Activated CD4-positive, alpha-beta T cell treated with anti-CD3 and anti-CD28 coated beads for 1 hour (primary cell): ENCODE results near the gene SLC35G6.
"Not testable (repeated sequence)": the region's sequence is repeated elsewhere in the genome, so short reads cannot be mapped to it uniquely, and the experiment has no call there.

ENCODE experiments used
- DNase-seq: peaks from one replicate; pipeline ENCODE4 v3.0.0-alpha.2; 2020

Gene SLC35G6

GRCh38 chr17:7481275-7481674 is at the start of gene SLC35G6:
SLC35G6 (plus strand) TSS chr17:7481446; CDS start chr17:7481517, 71 bp downstream.
- DNase-seq, result not testable (repeated sequence)

GRCh38 chr17:7432296-7432695 is 49.0 kb upstream of the SLC35G6 start:
- DNase-seq, result no peak

- DNase-seq, result peak; percentile 42
These were observed 45.3 kb upstream of the SLC35G6 start for GRCh38 chr17:7435676-7436555.

GRCh38 chr17:7436556-7437368 is 44.5 kb upstream of the SLC35G6 start:
- peak; percentile 76 for DNase-seq

- no peak for DNase-seq
These were observed 43.8 kb upstream of the SLC35G6 start for GRCh38 chr17:7437369-7437863.

DNA sequence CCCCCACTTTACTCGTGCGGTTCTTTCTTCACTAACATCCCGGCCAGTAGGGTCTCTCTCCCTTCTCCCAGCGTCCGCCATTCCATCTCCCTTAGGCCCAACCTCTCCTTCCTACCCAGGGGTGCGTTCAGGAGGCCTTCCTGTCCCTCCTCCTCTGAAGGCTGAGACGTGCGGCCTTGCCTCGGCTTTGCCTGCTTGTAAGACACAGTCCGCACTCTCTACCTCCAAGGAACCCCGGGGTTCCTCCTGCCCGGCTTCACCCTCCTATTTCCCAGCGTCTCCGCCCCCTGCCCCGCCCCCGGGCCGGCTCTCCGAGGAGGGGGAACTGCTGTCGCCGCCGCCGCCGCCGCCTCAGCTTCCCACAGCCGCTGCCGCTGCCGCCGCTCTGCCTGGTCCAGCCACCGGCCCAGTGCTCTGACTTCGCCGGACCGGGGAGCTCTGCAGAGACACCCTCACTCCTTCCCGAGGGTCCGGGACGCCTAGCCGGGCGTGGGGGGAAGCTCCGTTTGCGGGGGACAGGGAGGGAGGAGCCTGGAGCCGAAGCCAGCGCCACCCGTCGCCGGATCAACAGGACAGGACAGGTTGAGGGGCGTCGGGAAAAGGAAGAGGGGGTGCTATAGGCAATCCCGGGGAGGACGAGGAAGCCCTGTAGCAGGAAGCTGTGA is 43.2 kb upstream of the SLC35G6 start:
- peak; percentile 45 for DNase-seq

GRCh38 chr17:7438656-7439460 is 42.4 kb upstream of the SLC35G6 start:
- DNase-seq, result no peak

DNA sequence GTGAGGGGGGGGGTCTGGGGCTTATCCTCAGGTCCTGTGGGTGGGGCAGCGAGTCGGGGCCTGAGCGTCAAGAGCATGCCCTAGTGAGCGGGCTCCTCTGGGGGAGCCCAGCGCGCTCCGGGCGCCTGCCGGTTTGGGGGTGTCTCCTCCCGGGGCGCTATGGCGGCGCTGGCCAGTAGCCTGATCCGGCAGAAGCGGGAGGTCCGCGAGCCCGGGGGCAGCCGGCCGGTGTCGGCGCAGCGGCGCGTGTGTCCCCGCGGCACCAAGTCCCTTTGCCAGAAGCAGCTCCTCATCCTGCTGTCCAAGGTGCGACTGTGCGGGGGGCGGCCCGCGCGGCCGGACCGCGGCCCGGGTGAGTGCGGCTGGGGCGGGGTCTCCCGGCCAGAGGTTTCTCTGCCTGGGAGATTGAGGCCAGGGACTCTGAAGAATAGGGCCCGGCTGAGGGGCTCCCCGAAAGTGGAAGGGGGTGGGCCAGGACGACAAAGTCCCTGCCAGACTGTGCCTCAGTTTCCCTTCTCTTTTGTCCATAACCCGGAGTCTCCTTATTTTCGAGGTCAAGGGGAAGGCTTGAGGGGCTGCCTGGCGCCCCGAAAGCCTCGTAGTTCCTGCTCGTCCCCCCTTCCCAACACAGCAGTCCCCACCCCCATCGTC is 41.7 kb upstream of the SLC35G6 start, which contains the start of gene FGF11:
FGF11 (plus strand) TSS at position 51 of the 651 bp plus-strand sequence; CDS start at position 160, 109 bp downstream.
- DNase-seq, result no peak

- DNase-seq, result no peak
These were observed 41.0 kb upstream of the SLC35G6 start for GRCh38 chr17:7440113-7440833.

GRCh38 chr17:7440834-7441195 is 40.4 kb upstream of the SLC35G6 start:
- DNase-seq, result no peak

DNA sequence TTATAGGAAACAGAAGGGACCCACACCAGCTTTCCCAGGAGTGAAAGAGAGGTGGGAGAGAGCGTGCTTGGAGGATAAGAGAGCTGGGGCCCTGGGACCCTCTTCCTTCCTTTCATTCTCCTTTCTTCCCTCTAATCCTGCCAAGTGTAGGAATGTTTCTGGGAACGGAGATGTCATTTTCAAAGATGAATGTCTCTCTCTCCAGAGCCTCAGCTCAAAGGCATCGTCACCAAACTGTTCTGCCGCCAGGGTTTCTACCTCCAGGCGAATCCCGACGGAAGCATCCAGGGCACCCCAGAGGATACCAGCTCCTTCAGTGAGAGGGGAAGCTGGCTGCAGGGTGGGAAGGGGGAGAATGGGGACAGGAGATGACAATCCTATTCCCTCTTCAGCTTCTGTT is 40.0 kb upstream of the SLC35G6 start:
- DNase-seq, result no peak

- no peak for DNase-seq
These were observed 39.1 kb upstream of the SLC35G6 start for GRCh38 chr17:7442142-7442541.

GRCh38 chr17:7443499-7444485 is 37.5 kb upstream of the SLC35G6 start:
- DNase-seq, result no peak

GRCh38 chr17:7444682-7445618 is 36.3 kb upstream of the SLC35G6 start, which contains the start of gene CHRNB1:
CHRNB1 (plus strand) TSS chr17:7445061; CDS start chr17:7445128, 67 bp downstream.
- no peak for DNase-seq

GRCh38 chr17:7445619-7445968 is 35.7 kb upstream of the SLC35G6 start:
- DNase-seq, result no peak

DNA sequence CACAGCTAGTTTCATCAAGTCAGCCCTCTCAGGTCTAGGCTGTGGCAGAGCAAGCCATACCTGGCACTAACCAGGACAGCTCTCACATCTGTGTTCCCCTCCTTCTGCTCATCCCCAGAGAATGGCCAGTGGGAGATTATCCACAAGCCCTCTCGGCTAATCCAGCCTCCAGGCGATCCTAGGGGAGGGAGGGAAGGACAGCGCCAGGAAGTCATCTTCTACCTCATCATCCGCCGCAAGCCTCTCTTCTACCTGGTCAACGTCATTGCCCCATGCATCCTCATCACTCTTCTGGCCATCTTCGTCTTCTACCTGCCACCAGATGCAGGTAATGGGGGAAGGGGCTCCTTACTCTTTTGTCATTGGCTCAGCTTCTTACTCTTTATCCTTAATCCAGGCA is 32.8 kb upstream of the SLC35G6 start:
- DNase-seq, result no peak

GRCh38 chr17:7459961-7460545 is 21.2 kb upstream of the SLC35G6 start:
- no peak for DNase-seq
